Vagina (tissue), 2 donors: ENCODE measurements around the gene PDE3B.

Source experiments
- CTCF ChIP-seq, 3 experiments: fragments of 450-650 bp in 2 of 3; fragments of 200-600 bp in 1 of 3; sonication (generic) in 1 of 3; IDR thresholded peaks; one replicate each; pipeline ENCODE4 v1.5.1; 2017 to 2019; ENCODE audit warnings: antibody characterized with exemption in 3 of 3, mild to moderate bottlenecking in 2 of 3, moderate library complexity in 2 of 3
- POLR2A ChIP-seq, 2 donors: fragments of 450-650 bp; IDR thresholded peaks; one replicate each; pipeline ENCODE4 v1.6.1; 2017; ENCODE audit warnings: antibody characterized with exemption in 2 of 2, mild to moderate bottlenecking in 2 of 2, moderate library complexity in 2 of 2
- POLR2AphosphoS5 ChIP-seq, 2 donors: sonication (generic); formaldehyde crosslinking; IDR thresholded peaks; one replicate each; pipeline ENCODE4 v1.9.0; 2017; ENCODE audit warnings: antibody characterized with exemption in 2 of 2, mild to moderate bottlenecking in 2 of 2, low read depth in 1 of 2; ENCODE audit not compliant: insufficient read depth in 1 of 2

- TF ChIP-seq POLR2AphosphoS5 (IDR thresholded peaks at IDR 0.05; ENCODE audit: insufficient read depth in 1 of 2, low read depth in 1 of 2) (peak; percentile 16 to 36), CTCF (IDR thresholded peaks at IDR 0.05) (no peak), POLR2A (IDR thresholded peaks at IDR 0.05) (no peak)
These were observed 121.2 kb downstream of the PDE3B start for GRCh38 chr11:14764579-14765527.
